HG03097 (cell line): ENCODE results near the gene KRTAP6-3.

ENCODE experiments used
- ATAC-seq: cut with Tn5 transposase; IDR thresholded peaks from one replicate; pipeline ENCODE4 v1.9.1; 2021; ENCODE audit not compliant: unreplicated experiment, low FRiP score

KRTAP6-3 gene, protein sequence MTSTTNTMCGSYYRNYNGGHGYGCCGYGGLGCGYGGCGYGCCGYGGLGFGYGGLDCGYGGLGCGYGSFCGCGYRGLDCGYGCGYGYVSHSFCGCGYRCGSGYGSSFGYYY

DNA sequence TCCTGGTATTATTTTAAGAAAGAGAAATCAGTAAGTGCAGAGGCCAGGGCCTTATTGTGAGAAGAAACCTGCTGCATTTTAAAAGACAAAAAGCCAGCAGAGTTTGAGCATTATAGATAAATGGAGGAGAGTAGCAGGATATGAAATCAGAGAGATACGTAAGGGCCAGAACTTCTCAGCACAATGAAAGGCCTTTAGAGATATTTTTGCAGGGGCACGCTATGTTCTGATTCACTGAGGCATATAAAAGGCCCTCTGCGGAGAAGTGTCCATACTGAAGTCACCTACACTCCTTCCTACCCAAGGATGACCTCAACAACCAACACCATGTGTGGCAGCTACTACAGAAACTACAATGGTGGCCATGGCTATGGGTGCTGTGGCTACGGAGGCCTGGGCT, at the start of gene KRTAP6-3:
TSS of gene KRTAP6-3 (plus strand) at position 301 of the 400 bp plus-strand sequence. CDS start at position 307, 6 bp downstream.
- no peak for ATAC-seq

DNA sequence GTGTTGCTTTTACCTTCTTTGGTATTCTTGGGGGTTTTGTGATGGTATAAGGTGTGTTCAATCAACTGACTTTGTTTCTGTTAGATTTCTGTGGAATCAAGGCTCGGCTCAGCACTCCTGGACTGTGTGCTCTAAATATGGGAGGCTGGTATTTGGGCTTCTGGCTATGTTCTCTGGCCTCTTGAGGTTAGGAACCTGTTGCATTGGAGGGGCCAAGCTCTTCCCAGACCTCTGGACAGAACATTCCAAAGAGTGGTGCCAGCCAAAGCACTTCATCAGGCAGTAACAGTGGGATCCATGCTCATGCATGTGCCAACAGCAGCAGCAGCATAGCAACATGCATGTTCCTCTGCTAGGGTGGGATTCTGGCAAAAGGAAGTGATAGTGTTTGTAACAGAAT, 39.5 kb upstream of the KRTAP6-3 start:
- no peak for ATAC-seq

DNA sequence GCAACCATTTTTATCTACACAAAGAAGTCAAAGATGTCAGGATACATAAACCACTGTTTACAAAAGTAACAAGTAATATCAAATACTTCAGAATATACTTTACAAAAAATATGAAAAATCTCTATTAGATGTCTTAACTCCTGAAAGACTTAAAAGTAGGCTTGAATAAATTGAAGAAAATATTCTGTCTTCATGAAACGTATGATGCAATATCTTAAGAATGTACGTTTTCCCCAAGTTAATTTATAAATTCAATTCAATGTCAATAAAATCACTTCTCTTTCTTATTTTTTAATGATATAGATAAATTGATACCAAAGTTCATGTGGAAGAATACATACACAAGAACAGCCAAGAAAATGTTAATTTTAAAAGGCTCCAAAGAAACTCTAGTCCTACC, 37.1 kb upstream of the KRTAP6-3 start:
- ATAC-seq, result no peak

DNA sequence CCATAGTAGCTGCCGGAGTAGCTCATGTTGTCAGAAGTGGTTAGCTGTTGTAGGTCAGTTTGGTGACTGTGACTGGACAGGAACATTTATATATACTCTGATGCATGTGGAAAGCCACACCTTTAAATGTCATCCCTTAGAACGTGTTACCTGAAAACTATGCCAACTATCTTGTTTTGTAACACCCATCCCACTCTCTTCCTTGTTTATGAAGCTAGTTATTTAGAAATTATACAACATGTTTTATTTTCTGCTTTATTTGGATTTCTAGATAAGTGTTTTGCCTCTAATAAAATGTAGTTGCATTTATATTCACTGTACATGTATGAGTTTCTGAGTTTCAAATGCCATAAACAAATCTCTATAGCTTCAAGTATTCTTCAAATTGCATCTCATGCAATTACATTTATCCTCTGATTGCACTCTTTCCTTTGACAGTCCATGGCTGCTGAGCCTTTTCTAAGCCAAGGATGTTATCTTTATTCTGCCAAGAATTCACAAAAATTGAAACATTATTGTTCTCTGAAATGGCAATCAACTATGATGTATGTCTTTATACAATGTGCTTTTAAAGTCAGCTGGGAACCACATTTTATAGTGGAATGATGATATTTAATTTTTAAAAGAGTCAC, 30.9 kb upstream of the KRTAP6-3 start, which contains the start of gene KRTAP19-7:
TSS of gene KRTAP19-7 (minus strand) at position 51 of the 632 bp plus-strand sequence. CDS start at position 26, 25 bp downstream.
- ATAC-seq, result no peak

DNA sequence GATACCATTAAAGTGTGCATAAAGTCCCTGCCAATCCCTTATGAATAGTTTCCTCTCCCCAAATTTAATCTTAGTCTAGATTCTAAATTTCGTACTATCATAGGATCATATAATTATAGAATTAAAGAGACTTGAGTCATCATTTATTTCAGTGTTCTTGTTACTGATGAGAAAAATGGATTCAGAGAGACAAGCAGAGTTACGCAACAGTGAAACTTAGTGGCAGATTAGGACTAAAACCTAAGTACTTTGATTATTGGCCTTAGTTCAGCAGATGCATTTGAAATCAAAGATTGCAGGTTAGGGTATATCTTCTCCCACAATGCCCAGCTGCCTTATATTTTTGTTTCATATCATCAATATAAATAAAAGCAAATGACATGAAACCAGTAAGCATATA, 30.3 kb upstream of the KRTAP6-3 start:
- no peak for ATAC-seq

DNA sequence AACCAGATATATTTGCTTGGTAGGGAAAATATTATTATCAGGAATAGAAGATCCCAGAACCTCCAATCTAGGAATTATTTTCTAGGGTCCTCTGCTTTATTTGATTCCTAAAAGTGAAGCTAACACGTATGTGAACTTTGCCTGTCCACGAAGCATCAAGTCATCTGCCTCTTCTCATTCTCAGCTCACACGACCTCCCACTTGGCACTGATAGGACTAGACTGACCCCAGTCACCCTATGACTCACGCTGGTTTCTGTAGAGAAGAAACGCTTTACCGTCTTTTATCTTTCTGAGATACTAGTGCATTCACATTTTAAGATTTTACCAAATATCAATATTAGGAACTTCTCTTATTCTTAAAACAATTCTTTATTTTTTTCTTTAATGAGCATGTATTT, 29.2 kb upstream of the KRTAP6-3 start:
- no peak for ATAC-seq

DNA sequence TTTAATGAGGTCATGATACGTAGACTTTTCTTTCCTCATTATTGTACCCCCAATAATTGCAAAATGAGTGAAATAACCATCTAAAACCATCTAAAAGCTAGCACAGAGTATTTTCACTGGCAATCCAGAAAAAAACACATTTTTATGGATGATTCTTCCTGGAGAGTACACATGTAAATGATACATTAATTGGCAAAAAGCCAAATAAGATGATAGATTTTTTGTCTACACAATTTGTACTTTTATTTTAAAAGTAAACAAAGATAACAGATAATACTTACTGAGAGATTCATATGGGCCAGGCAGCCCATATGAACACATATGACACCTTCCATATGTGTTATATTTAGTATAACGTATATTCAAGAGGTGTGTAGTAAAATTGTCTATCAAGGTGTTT, 28.6 kb upstream of the KRTAP6-3 start:
- ATAC-seq, result no peak

DNA sequence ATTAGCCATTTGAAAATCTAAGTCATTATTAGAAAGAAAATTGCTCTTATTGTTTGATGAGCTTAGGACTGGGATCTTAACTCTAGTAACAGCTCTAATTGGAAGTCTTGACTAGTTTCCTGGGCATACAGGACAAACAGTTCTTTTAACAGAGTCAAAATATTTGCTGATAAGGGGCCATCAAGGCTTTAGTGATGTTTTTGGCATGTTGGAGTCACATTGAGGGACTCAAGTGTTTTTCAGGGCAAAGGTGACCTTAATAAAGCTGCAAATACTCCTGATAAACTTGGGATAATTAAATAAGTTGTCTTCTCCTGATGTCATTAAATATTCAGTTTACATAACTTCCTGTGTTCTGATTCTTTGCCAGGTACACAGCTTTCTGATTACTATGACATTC, 24.6 kb upstream of the KRTAP6-3 start:
- no peak for ATAC-seq

DNA sequence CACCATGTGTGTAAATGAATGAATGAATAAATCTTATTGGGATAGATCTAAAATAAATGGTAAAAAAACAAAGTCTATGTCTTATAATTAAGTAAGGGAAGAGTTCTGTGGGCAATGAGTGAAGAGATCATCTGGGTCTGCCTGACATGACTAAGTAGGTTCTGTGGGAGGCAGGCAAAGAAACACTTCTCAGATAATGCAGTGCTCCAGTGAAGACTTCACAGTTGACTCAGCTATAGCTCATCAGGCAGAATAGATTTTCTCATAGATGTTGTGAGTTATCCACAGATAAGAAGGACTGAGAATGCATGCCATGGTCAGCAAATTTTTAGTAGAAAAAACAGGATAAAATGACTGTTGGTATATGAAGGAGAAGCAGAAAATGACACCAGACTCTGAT, 14.5 kb upstream of the KRTAP6-3 start:
- ATAC-seq, result no peak

DNA sequence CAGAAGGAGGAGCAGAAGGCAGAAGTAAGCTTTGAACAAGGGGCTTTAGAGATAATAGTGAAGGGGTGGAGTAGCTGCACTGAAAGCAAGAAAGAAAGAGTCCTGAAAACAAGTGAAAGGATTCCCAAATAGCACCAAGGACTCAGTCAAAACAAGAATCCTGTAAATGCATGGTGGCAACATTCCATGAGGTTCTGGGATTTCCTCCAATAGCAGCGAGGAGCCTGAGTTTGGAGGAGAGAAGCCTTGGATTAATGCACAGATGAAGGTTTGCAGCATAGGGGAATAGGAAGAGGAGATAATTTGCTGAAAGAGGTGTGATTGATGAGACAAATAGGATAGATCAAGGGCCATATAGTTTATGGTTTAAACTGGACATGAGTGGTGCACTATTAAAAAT, 12.9 kb upstream of the KRTAP6-3 start:
- no peak for ATAC-seq

DNA sequence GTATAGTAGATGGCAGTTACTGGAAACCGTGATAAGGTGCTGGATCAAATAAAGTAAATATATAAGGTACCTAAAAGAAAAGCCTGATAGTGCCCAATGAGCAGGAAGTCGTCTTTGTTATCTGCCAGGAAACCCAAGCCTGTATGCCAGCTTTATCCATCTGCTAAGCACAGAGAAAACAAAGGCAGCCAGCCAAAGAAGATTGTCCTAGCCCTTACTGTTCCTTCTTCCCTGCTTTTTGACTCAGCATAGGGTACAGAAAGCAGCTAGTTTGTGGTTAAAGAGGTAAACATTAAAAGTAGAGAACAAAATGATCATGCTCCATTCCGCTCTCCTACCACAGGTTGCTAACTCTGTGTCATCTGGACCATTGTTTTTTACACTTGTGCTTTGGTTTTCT, 12.1 kb upstream of the KRTAP6-3 start:
- ATAC-seq, result no peak

DNA sequence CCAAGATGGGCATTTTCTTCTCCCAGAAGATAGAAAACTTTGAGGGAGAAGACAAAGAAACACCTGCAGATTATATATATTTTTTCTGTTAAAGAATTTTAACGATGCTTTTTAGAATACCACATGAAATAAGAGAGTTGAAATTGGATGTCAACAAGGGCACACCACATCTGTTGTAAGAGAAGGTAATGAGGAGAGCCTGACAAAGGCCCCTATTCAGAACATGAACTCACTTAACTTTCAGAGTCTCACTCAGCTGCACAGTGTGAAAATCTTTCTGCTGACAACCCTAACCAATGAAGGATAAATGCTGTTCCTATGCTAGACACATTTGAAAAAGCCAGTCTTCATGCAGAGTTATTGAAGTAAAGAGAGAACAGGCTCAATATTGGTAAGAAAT, 9.4 kb upstream of the KRTAP6-3 start:
- no peak for ATAC-seq

DNA sequence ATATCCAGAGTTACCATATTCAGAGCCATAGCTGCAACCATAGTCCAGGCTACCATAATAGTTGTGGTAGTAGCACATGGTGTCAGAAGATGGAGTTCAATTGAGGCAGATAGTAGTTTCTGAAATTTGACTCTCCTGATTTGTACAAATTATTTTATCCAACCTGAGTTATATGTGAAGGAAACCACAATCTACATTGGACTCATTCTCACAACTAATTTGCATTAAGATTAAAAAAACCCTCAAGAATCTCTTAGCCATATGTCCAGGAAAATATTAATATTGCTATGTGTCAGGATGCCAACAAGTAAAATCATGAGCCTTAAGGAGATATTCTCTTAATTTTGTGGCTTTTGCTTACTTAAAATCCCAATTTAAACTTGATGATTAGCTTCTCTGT, 1.9 kb upstream of the KRTAP6-3 start, which contains the start of gene KRTAP22-2:
TSS of gene KRTAP22-2 (minus strand) at position 101 of the 400 bp plus-strand sequence.
- ATAC-seq, result no peak

DNA sequence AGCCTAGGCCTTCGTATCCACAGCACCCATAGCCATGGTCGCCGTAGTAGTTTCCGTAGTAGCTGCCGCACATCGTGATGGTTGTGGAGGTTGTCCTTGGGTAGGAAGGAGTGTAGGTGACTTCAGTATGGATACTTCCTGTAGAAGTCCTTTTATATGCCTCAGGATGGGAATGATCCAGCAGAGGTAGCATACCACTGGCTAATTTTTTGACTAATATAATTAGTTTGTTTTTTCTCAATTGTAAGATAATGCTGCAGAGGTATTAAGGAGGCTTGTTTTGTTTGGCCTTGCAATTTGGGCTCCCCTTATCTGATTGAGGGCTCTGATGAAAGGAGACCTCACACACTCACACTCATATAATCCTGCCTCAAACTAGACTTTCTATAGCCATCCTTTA, 6.6 kb downstream of the KRTAP6-3 start, which contains the start of gene KRTAP6-2:
TSS of gene KRTAP6-2 (minus strand) at position 101 of the 400 bp plus-strand sequence. CDS start at position 73, 28 bp downstream.
- no peak for ATAC-seq

DNA sequence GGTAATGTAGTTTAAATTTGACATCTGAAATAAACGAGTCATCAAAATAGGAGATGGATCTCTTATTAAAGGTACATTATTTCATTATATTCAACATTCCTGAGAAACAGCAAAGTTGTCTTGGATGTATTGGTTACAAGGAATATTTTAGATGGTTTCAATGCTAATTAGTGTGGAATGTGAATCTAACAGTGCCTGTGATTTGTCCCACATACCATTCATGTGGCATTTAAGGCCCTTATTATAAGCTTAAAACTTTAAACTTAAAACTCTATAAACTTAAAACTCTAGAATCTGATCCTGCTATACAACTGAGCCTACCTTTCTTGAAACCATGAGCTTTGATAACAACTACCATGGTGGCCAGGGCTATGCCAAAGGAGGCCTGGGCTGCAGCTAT, 8.5 kb downstream of the KRTAP6-3 start, which contains the start of gene KRTAP22-1:
TSS of gene KRTAP22-1 (plus strand) at position 301 of the 400 bp plus-strand sequence.
- ATAC-seq, result no peak

DNA sequence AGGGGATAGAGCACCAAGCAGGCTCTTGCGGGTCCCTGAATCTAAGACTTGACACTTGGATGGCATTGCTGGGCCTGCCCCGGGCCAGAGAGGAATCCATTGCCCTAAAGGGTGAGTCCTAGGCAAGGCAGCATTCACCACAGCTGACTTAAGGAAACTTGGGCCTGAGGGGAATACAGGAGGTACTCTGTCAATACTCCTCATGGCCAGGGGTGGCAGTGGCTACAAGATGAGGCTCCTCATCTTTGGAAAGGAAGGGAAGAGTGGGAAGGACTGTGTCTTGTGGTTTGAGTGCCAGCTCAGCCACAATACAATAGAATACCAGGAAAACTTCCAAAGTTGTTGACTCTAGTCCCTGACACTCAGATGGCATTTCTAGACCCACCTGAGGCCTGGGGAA, 13.7 kb downstream of the KRTAP6-3 start:
- ATAC-seq, result no peak

DNA sequence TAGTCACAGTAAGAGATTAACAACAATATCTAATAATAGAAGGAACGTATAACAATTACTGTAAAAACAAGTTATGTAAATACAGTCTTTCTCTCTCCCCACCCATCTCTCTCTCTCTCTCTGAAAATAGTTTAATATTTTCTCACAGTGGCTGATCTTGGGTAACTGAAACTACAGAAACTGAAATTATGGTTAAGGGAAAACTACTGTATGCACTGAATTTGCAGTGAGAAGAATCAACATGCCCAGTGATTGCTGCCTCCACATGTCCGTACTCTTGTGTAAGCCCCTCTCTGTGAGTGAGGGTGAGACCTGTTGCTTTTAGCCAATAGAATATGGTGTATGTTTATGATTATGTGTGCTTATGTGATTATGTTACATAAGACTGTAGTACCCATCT, 19.9 kb downstream of the KRTAP6-3 start:
- no peak for ATAC-seq

DNA sequence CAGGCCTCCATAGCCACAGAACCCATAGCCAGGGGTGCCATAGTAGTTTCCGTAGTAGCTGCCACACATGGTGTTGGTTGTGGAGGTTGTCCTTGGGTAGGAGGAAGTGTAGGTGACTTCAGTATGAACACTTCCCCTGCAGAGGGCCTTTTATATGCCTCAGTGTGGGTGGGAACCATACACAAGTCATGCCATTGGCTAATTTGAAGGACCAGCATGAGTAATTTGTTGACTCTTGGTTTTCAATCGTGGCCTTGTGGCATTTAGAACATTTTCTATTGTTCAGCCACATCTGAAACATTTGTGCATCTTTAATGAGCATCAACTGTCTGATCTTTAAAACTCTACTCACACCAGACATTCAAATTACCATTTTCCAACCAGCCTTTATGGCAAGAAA, 21.6 kb downstream of the KRTAP6-3 start, which contains the start of gene KRTAP6-1:
TSS of gene KRTAP6-1 (minus strand) at position 95 of the 400 bp plus-strand sequence. CDS start at position 69, 26 bp downstream.
- no peak for ATAC-seq

DNA sequence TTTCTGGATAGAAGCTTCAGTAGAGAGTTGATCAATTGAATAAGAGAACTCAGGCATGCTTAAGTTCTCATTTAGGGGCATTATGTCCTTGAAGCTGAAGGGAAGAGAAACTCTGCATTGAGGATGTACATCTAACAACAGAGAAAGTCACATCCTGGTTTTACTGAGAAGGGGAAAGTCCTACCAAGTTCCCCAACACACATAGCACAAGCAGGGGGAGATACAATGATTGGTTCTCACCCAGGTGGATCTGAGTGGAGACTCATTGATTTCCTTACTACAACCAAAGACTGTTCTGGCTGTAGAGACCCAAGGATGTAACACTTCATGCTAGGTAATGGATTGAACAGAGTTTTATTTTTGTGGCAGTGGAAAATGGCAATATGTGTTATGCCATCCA, 23.0 kb downstream of the KRTAP6-3 start:
- ATAC-seq, result no peak

DNA sequence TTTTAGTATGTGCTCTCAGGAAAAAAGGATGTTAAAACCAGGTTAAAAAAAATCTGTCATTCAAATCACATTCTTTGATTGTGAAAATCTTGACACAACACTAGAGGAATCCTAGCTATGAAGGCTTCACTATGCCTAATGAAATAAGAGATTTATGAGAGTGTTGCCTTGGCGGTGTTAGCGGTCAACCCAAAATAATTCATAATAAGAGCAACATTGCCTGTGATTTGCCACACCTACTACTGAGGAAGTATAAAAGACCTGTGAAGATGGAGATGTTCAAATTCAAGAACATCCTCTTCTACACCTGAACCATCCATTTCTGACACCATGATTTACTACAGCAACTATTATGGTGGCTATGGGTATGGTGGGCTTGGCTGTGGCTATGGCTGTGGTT, 23.9 kb downstream of the KRTAP6-3 start, which contains the start of gene KRTAP20-1:
TSS of gene KRTAP20-1 (plus strand) at position 301 of the 400 bp plus-strand sequence. CDS start at position 331, 30 bp downstream.
- no peak for ATAC-seq

DNA sequence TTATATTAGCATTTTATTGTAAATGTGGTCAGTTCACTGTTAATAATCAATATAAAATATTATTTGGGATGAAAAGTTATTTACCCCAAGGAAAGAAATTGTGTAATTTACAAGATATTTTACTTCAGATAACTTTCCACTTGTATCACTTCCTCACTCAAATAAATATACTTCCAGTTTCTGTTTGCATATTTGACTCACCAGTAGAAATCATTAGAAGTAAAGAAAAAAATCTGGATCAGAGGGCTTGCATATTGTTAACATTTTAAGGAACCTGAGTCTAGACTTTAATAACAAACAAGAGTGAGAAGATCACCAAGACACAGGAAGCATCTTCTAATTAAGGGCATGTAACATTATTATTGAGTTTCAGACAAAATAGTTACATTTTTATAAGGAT, 27.8 kb downstream of the KRTAP6-3 start:
- ATAC-seq, result no peak

DNA sequence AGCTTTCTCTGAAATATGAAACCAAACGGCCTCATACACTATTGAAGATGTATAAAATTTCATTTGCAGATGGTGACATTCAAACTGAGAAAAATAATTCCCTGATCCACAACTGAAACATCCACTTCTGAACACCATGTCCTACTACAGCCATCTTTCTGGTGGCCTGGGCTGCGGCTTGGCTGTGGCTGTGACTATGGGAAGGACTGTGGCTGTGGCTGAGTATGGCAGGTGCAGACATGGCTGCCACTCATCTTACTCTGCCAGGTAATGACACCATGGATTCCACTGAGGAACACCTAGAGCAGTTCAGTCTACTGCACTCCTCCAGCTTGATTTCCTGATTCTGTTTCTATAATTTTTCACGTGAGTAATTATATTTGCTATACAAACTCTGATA, 28.3 kb downstream of the KRTAP6-3 start, which contains the start of gene KRTAP20-4:
TSS of gene KRTAP20-4 (plus strand) at position 106 of the 400 bp plus-strand sequence.
- no peak for ATAC-seq
